PC-3 (cell line): Measurements from ENCODE around the gene MARK2.

Experiments used
- CTCF ChIP-seq: fragments of 300-600 bp; sonication (generic); conservative IDR thresholded peaks from 2 replicates; pipeline ENCODE4 v1.5.1; 2017; ENCODE audit warnings: antibody characterized with exemption, low read depth, mild to moderate bottlenecking, low read length
- EZH2 ChIP-seq: fragments of 300-600 bp; sonication (generic); IDR thresholded peaks from one replicate; pipeline ENCODE4 v1.6.1; 2017; ENCODE audit warnings: antibody characterized with exemption, mild to moderate bottlenecking, low read length; ENCODE audit not compliant: unreplicated experiment
- EZH2phosphoT487 ChIP-seq: fragments of 300-600 bp; sonication (generic); IDR thresholded peaks from 2 replicates; pipeline ENCODE4 v1.6.1; 2018; ENCODE audit warnings: mild to moderate bottlenecking, antibody characterized with exemption, low read length, borderline replicate concordance

DNA sequence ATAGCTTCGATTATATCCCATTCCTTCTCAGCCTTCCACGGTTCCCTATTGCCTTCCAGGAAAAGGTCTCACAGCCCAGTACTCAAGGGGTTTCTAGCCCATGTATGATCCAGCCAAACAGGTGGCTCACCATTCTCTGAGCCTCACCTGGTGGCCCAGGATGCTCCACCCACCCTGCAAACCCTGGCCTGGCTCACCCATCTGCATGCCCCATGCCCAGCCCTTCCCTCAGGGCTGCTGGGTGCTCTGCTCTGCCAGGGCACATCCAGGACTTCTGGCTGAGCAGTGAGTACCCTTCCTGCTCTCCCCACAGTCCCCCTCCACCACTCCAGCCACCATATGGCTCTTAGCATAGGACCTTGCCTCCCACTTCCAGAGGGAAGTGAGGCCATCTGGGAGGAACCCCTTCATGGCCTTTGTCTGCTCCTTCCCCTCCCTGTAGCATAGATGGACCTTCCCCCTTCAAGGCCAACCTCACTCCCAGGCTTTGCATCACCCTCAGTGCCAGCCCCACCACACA lies 83.8 kb downstream of the MARK2 start:
- TF ChIP-seq CTCF (no peak), EZH2 (no peak), EZH2phosphoT487 (no peak)
